IgD-negative memory B cell (primary cell): ENCODE results near the gene FAM8A1. TPM values are rescaled to one million over a fixed set of nuclear protein-coding genes. Genes with fewer than 3 reads are reported as not detected.
A peak's percentile ranks its signal among the peaks of the same experiment; 100 is the strongest.
"Not testable (repeated sequence)": the region's sequence is repeated elsewhere in the genome, so short reads cannot be mapped to it uniquely, and the experiment has no call there.

Source experiments
- H3K27ac Mint-ChIP-seq, 3 donors: one replicate each; pipeline ENCODE4 v1.8.0; 2020 to 2022; ENCODE audit warnings: mild to moderate bottlenecking in 3 of 3, mixed read lengths in 3 of 3, moderate library complexity in 1 of 3
- H3K27me3 Mint-ChIP-seq: one replicate; pipeline ENCODE4 v1.8.0; 2021; ENCODE audit warnings: mixed read lengths
- H3K36me3 Mint-ChIP-seq: one replicate; pipeline ENCODE4 v1.8.0; 2020; ENCODE audit warnings: mild to moderate bottlenecking, mixed read lengths
- H3K4me1 Mint-ChIP-seq, 3 donors: one replicate each; pipeline ENCODE4 v1.8.0; 2020 to 2022; ENCODE audit warnings: mixed read lengths in 3 of 3, mild to moderate bottlenecking in 1 of 3
- H3K4me3 Mint-ChIP-seq, 4 donors: one replicate each; pipeline ENCODE4 v1.8.0; 2020 to 2022; ENCODE audit warnings: mild to moderate bottlenecking in 4 of 4, mixed read lengths in 4 of 4, moderate library complexity in 3 of 4
- H3K9me3 Mint-ChIP-seq, 3 donors: one replicate each; pipeline ENCODE4 v1.8.0; 2020 to 2021; ENCODE audit warnings: mixed read lengths in 3 of 3, mild to moderate bottlenecking in 1 of 3
- polyA plus RNA-seq: library from polyadenylated mRNA; unstranded; fragments of 300-500 nt; fragmentation: Illumina TruSeq; gene quantifications from one replicate; pipeline ENCODE4 v1.2.3, GENCODE V29; 2021

FAM8A1 gene, protein sequence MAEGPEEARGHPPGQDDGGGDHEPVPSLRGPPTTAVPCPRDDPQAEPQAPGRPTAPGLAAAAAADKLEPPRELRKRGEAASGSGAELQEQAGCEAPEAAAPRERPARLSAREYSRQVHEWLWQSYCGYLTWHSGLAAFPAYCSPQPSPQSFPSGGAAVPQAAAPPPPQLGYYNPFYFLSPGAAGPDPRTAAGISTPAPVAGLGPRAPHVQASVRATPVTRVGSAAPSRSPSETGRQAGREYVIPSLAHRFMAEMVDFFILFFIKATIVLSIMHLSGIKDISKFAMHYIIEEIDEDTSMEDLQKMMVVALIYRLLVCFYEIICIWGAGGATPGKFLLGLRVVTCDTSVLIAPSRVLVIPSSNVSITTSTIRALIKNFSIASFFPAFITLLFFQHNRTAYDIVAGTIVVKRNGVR
- 2.3 TPM for polyA plus RNA-seq

DNA sequence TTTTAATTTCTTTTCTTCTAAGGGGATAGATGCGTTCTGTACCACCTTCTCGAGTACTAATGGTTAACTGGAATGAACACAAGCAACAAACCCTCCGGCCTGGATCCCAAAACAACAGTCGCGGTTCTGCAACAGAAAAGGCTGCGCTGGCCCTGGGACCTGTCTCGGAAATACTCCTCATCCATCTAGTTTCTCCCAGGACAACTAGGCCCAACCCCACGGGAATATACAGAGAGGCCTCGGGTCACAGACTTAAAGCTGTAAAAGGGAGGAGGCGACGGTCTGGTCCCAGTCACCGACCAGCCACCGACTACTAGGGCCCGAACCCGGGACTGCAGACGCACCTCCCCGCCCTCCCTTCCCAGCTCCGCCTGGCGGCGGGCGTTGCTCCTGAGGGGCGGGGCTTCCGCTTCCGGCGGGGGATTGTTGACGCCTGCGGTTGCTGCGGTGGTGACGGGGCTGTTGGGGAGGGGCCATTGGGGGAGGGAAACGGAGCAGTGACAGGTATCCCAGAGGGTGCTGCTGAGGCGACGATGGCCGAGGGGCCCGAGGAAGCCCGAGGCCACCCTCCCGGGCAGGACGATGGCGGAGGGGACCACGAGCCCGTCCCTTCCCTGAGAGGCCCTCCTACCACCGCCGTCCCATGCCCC lies at the start of gene FAM8A1:
Gene FAM8A1 (plus strand): TSS at position 426 of the 650 bp plus-strand sequence. CDS start 108 bp downstream, at position 534.
- H3K9me3 Mint-ChIP-seq, result no peaks in the 10 kb centered on the region
- peak within 1 kb of the TSS; percentile 82 to 94 (median 88) for H3K4me3 Mint-ChIP-seq

DNA sequence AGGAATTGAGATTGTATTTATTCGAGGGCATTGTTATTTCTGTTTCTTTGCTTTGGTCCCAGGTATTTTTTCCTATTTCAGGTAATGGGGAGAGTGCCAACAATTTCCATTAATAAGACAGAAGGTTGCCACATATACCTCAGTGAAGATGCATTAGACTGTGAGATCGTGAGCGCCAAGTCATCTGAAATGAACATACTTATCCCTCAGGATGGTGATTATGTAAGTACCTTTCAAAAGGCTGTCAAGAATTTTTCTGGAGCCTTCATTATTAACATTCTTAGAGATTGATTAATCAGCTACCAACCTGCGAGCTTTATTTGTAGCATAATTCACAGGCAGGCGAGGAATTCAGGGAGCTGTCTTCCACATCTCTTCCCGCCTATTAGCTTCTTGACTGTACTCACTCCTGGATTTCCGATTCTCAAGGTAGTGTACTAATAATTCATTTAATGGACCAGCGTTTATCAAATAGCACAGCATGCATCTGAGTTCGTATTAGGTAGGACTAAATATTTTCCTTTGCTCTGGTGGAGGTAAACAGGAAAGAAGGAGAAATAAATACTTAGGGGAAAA lies 48.6 kb upstream of the FAM8A1 start:
- Mint-ChIP-seq H3K4me1 (no peaks in the 10 kb centered on the region), H3K9me3 (peaks cover 0 to under 1% (median 0%) of the 10 kb centered on the region in 3 donors), H3K27ac (no peak overlapping the region), H3K4me3 (no peak overlapping the region), H3K27me3 (no peaks in the 10 kb centered on the region), H3K36me3 (no peaks in the 10 kb centered on the region)

More for the DNA sequence above, at the start of gene FAM8A1:
- H3K27ac Mint-ChIP-seq, result peak within 1 kb of the TSS; percentile 85 to 89 (median 86)
- peaks cover 9% of the 10 kb centered on the region for H3K36me3 Mint-ChIP-seq
- H3K4me1 Mint-ChIP-seq, result peaks cover 5 to 10% (median 7%) of the 10 kb centered on the region in 3 donors
- H3K27me3 Mint-ChIP-seq, result no peaks in the 10 kb centered on the region

DNA sequence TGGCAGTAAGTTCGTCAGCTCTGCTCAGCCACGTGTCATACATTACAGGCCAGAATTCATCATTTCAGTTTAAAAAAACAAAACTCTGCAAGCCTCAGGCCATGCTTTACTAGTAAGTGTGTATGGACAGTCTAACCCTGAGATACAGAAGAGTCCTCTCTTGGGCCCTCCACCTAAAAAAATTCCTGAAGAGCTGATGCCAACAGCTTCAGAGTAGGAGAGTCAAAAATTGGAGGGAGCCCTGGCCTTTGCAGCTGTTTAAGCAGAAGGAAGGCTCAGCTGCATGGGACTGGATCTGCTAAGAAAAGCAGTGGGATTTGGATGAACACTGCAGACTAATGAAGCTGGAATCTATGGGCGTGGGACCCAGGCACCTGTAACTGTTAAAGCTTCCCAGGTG lies 47.2 kb upstream of the FAM8A1 start:
- Mint-ChIP-seq H3K36me3 (no peaks in the 10 kb centered on the region), H3K4me3 (no peak overlapping the region), H3K27me3 (no peaks in the 10 kb centered on the region), H3K9me3 (no peaks in the 10 kb centered on the region), H3K4me1 (no peaks in the 10 kb centered on the region), H3K27ac (no peak overlapping the region)

DNA sequence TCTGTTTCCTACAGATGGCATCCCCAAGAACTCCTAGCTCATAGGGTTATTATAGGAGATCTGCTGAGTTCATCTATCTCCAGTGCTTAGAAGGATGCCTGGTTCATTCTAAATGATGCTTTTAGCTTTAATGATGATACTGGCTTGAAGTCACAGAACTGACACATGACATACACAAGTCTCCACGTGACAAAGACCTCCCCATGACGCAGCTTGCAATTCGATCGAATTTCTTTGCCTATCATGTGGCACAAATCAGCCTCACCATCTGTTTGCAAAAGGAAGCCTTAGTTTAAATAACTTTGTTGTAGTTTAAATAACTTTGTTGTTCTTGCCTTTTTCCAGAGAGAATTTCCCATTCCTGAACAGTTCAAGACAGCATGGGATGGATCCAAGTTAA lies 44.1 kb upstream of the FAM8A1 start:
- H3K36me3 Mint-ChIP-seq, result no peaks in the 10 kb centered on the region
- no peak overlapping the region for H3K27ac Mint-ChIP-seq
- H3K27me3 Mint-ChIP-seq, result no peaks in the 10 kb centered on the region
- no peaks in the 10 kb centered on the region for H3K4me1 Mint-ChIP-seq
- no peak overlapping the region for H3K4me3 Mint-ChIP-seq
- peaks cover 0 to 2% (median 0%) of the 10 kb centered on the region in 3 donors for H3K9me3 Mint-ChIP-seq

DNA sequence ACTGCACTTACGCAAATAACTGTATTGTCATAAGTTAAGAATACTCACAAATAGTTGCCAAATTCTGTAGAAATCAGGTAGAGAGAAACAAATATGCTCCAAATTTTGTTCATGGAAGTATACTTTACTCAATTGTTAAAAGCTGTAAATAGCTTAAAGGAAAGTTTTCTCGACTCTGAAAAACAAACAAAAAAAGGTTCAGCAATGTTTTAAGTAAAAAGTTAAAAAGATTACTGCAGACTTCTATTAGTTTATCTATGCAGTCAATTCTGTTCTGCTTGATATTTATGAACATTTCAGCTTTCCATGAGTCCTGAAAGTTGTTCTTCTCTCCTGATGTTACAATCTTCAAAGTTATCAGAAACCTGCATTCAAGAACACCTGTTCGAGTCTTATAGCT lies 37.5 kb upstream of the FAM8A1 start:
- Mint-ChIP-seq H3K4me3 (no peak overlapping the region), H3K4me1 (no peaks in the 10 kb centered on the region), H3K9me3 (peaks cover 4 to 18% (median 5%) of the 10 kb centered on the region in 3 donors), H3K27me3 (no peaks in the 10 kb centered on the region), H3K27ac (no peak overlapping the region), H3K36me3 (no peaks in the 10 kb centered on the region)

DNA sequence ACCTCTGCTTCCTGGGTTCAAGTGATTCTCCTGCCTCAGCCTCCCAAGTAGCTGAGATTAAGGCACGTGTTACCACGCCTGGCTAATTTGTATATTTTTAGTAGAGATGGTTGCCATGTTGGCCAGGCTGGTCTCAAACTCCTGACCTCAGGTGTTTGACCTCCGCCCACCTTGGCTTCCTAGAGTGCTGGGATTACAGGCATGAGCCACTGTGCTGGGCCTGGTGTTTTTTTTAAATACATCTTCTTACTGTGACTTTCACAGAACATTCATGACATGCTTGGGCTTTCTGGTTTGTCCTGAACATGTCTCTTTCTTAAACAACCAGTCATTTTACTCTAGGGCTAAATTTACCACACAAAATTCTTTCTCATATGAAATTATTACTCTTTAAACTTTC lies 34.7 kb upstream of the FAM8A1 start:
- H3K9me3 Mint-ChIP-seq, result peaks cover 4 to 18% (median 5%) of the 10 kb centered on the region in 3 donors
- H3K27me3 Mint-ChIP-seq, result no peaks in the 10 kb centered on the region
- H3K4me1 Mint-ChIP-seq, result no peaks in the 10 kb centered on the region
- no peak overlapping the region for H3K27ac Mint-ChIP-seq
- peaks cover 2% of the 10 kb centered on the region for H3K36me3 Mint-ChIP-seq
- no peak overlapping the region for H3K4me3 Mint-ChIP-seq

DNA sequence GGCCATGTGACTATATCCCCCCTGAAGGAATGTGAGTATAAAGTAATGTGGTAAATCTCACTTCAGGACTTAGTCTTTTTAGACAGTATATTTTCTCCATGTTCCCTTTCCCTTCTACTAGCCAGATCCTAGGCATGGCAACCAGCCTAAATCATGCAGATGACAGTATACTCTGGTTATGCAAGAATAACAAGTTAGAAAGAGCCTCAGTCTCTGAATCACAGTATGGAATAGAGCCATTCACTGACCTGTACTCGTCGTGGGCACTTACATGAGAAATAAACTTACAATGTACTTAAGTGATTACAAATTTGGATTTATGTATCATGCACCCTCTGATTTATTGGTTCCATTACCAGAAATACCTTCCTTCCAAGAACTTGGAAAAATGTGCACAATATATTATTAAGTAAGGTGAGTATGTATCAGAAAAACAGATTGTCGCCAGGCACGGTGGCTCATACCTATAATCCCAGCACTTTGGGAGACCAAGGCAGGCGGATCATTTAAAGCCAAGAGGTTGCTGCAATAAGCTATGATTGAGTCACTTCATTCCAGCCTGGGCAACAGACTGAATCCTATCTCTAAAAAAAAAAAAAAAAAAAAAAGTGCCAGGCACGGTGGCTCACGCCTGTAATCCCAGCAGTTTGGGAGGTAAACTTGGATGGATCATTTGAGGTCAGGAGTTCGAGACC lies 25.1 kb upstream of the FAM8A1 start:
- Mint-ChIP-seq H3K27ac (no peak overlapping the region), H3K9me3 (peaks cover 7 to 12% (median 9%) of the 10 kb centered on the region in 3 donors), H3K4me3 (no peak overlapping the region), H3K27me3 (peaks cover 13% of the 10 kb centered on the region), H3K4me1 (no peaks in the 10 kb centered on the region), H3K36me3 (peaks cover 2% of the 10 kb centered on the region)

DNA sequence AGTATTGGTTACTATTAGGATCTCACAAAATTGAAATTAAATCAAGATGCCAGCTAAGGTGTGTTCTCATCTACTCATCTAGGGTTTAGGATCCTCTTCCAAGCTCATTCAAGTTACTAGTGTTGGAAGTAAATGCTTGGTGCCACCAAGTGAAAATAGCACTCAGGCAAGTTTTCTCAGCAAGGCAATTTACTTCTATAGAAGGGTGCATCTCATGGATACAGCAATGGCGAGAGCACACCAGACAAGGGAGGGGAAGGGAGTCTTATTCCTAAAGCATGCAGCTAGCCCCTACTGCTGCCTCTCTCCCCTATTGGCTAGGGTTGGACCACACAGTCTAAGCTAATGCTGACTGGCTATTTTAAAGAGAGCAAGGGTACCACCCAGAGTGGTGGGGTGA lies 23.0 kb upstream of the FAM8A1 start:
- Mint-ChIP-seq H3K4me3 (no peak overlapping the region), H3K4me1 (no peaks in the 10 kb centered on the region), H3K27ac (no peak overlapping the region), H3K9me3 (peaks cover 8 to 12% (median 9%) of the 10 kb centered on the region in 3 donors), H3K36me3 (no peaks in the 10 kb centered on the region), H3K27me3 (peaks cover 19% of the 10 kb centered on the region)

DNA sequence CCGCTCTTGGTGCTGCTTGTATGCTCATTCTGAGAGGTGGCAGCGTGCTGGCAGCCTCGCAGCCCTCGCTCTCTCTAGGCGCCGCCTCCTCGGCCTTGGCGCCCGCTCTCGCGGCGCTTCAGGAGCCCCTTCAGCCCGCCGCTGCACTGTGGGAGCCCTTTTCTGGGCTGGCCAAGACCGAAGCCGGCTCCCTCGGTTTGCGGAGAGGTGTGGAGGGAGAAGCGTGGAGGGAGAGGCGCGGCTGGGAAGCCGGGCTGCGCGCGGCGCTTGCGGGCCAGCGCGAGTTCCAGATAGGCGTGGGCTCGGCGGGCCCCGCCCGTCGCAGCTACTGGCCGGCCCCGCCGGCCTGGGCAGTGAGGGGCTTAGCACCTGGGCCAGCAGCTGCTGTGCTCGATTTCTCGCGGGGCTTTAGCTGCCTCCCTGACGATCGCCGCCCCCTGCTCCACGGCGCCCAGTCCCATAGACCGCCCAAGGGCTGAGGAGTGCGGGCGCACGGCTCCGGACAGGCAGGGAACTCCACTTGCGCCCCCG lies 19.5 kb upstream of the FAM8A1 start:
- H3K9me3 Mint-ChIP-seq, result peaks cover 8 to 12% (median 9%) of the 10 kb centered on the region in 3 donors
- H3K27me3 Mint-ChIP-seq, result peaks cover 8% of the 10 kb centered on the region
- H3K36me3 Mint-ChIP-seq, result no peaks in the 10 kb centered on the region
- peak overlapping the region; percentile 64 to 86 (median 78) for H3K4me3 Mint-ChIP-seq
- H3K4me1 Mint-ChIP-seq, result peaks cover 0 to 2% (median 0%) of the 10 kb centered on the region in 3 donors
- H3K27ac Mint-ChIP-seq, result no peak overlapping the region

DNA sequence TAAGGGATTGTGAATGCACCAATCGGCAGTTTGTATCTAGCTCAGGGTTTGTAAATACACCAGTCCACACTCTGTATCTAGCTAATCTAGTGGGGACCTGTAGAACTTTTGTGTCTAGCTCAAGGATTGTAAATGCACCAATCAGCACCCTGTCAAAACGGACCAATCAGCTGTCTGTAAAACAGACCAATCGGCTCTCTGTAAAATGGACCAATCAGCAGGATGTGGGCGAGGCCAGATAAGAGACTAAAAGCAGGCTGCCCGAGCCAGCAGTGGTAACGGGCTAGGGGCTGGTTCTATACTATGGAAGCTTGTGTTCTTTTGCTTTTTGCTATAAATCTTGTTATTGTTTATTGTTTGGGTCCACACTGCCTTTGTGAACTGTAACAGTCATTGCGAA lies 18.8 kb upstream of the FAM8A1 start:
- not testable (repeated sequence) for H3K4me1 Mint-ChIP-seq, H3K36me3 Mint-ChIP-seq, H3K27me3 Mint-ChIP-seq, H3K27ac Mint-ChIP-seq
- Mint-ChIP-seq H3K9me3 (peaks cover 8 to 12% (median 9%) of the 10 kb centered on the region in 3 donors), H3K4me3 (peak overlapping the region; percentile 12 to 74 (median 44))

DNA sequence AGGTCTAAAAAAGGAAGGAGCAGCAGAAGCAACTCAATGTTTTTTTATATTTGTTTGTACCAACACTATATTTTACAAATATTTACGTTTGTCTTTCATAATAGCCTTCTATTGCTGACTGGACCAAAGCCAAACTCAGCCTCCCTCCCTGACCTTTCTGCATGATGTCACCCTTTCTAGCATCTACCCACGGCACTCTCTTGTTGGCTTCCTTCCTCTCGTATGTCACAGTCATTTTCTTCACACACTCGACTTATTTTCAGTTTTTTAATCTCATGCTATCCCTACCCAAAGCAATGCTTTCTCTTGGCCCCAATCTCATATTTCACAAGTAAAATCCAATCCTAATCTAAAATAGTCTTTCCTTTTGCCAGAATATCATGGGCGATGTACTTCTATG lies 16.3 kb upstream of the FAM8A1 start:
- Mint-ChIP-seq H3K4me3 (no peak overlapping the region), H3K27ac (no peak overlapping the region), H3K9me3 (peaks cover 0 to 1% (median 0%) of the 10 kb centered on the region in 3 donors), H3K4me1 (peaks cover 0 to 3% (median 0%) of the 10 kb centered on the region in 3 donors), H3K36me3 (no peaks in the 10 kb centered on the region), H3K27me3 (peaks cover 9% of the 10 kb centered on the region)

DNA sequence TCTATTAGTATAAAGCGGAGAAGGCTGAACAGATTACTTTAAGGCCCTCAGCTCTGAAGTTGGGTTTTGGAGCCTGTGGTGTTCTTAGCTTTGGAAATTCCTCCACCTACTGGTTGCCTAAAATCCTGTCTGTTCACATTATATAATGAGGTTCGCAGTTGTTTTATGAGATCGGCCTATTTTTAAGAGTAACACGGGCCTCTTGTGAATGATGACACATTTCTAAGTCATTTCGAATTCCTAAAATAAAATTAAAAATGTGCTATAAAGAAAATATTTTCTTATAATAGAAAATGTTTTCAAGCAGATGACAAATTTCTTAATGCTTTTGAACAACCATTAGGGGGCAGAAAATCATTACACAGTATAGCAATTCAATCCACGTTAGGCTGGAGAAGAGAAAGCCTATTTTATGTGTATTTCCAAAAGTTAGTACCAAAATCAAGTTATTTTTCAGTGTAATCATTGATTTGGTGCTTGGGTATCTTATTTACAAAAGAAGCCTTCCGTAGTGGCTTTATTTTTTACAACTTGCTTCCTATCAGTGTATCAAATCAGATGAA lies 15.8 kb upstream of the FAM8A1 start:
- Mint-ChIP-seq H3K4me3 (no peak overlapping the region), H3K4me1 (peaks cover 0 to 3% (median 0%) of the 10 kb centered on the region in 3 donors), H3K36me3 (no peaks in the 10 kb centered on the region), H3K27me3 (peaks cover 11% of the 10 kb centered on the region), H3K9me3 (peaks cover 0 to 1% (median 0%) of the 10 kb centered on the region in 3 donors), H3K27ac (no peak overlapping the region)

DNA sequence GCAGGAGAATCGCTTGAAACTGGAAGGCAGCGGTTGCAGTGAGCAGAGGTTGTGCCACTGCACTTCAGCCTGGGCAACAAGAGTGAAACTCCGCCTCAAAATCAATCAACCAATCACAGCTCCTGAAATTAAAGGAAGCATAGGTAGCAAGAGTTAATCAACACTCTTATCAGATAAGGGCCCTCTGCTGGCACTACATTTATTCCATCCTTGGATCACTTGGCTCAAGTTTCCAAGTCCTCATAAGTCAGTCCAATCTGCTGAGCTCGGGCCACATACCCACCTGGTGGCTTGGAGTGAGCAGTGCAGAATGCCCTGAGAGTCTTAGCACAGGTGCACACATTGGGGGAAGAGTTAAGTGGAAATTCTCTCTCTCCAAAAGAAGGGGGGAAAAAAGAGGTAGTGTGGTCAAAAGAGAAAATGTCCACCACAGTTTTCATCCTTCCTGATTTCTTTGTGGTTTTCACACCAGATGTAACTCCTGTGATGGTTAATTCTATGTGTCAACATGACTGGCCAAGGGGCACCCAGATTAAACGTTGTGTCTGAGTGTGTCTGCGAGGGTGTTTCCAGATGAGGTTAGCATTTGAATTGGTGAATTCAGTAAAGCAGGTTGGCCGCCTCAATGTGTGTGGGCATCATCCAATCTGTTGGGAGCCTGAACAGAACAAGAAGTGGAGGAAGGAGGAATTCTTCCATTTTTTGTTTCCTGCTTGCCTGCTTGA lies 14.2 kb upstream of the FAM8A1 start:
- no peaks in the 10 kb centered on the region for H3K36me3 Mint-ChIP-seq
- H3K4me3 Mint-ChIP-seq, result no peak overlapping the region
- H3K4me1 Mint-ChIP-seq, result peaks cover 0 to 3% (median 0%) of the 10 kb centered on the region in 3 donors
- peaks cover 11% of the 10 kb centered on the region for H3K27me3 Mint-ChIP-seq
- H3K9me3 Mint-ChIP-seq, result peaks cover 0 to 1% (median 0%) of the 10 kb centered on the region in 3 donors
- H3K27ac Mint-ChIP-seq, result no peak overlapping the region

DNA sequence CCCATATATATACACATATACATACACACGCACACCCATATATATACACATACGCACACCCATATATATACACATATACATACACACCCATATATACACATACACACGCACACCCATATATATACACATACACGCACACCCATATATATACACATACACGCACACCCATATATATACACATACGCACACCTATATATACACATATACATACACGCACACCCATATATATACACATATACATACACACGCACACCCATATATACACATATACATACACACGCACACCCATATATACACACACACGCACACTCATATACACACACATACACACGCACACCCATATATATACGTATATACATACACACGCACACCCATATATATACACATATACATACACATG lies 13.5 kb upstream of the FAM8A1 start:
- H3K4me3 Mint-ChIP-seq, H3K27ac Mint-ChIP-seq, H3K9me3 Mint-ChIP-seq, H3K27me3 Mint-ChIP-seq, H3K4me1 Mint-ChIP-seq, H3K36me3 Mint-ChIP-seq: not testable (repeated sequence)
